ENCODE measurements around the gene PLXNA4. TPM values are rescaled to one million over a fixed set of nuclear protein-coding genes. Genes with fewer than 3 reads are reported as not detected.

PLXNA4 gene
- total and polyA plus RNA-seq, 4 donors: 0.63 to 4.6 (median 2.1) TPM

GRCh38 chr7:132532281-132532680 lies 44.0 kb downstream of the PLXNA4 start:
- no peaks in the 10 kb centered on the region for H3K4me1 ChIP-seq (ENCODE audit: control insufficient read depth in 5 of 5, insufficient read depth in 5 of 5, low read length in 5 of 5)
- H3K9ac ChIP-seq (ENCODE audit: insufficient read depth in 1 of 2, low read length in 2 of 2): no peak overlapping the region
- H3K4me3 ChIP-seq: no peak overlapping the region
- H3K9me3 ChIP-seq (ENCODE audit: control insufficient read depth in 4 of 4, insufficient read depth in 3 of 4, low read length in 3 of 4): no peaks in the 10 kb centered on the region
- WGBS, 2 donors: 74 to 79% methylated on average over 4 of the region's 4 CpGs
- peaks cover 0 to 2% (median 0%) of the 10 kb centered on the region in 3 donors for H3K27me3 ChIP-seq (ENCODE audit: control insufficient read depth in 3 of 3, insufficient read depth in 3 of 3, low read length in 2 of 3)
- no peak overlapping the region for H3K27ac ChIP-seq (ENCODE audit: low read depth in 1 of 2, low read length in 1 of 2)
- no peak for TF ChIP-seq CTCF (IDR thresholded peaks at IDR 0.05; ENCODE audit: control extremely low read depth, extremely low read depth)
- ATAC-seq (ENCODE audit: insufficient read depth, low FRiP score) (no peak), DNase-seq (no peak)
- no peaks in the 10 kb centered on the region for H3K36me3 ChIP-seq (ENCODE audit: control insufficient read depth in 4 of 4, insufficient read depth in 4 of 4, low read length in 4 of 4)

- Histone ChIP-seq H3K4me3 (no peak overlapping the region), H3K36me3 (ENCODE audit: control insufficient read depth in 4 of 4, insufficient read depth in 4 of 4, low read length in 4 of 4) (no peaks in the 10 kb centered on the region), H3K9ac (ENCODE audit: insufficient read depth in 1 of 2, low read length in 2 of 2) (no peak overlapping the region), H3K9me3 (ENCODE audit: control insufficient read depth in 4 of 4, insufficient read depth in 3 of 4, low read length in 3 of 4) (no peaks in the 10 kb centered on the region), H3K4me1 (ENCODE audit: control insufficient read depth in 5 of 5, insufficient read depth in 5 of 5, low read length in 5 of 5) (no peaks in the 10 kb centered on the region), H3K27ac (ENCODE audit: low read depth in 1 of 2, low read length in 1 of 2) (no peak overlapping the region), H3K27me3 (ENCODE audit: control insufficient read depth in 3 of 3, insufficient read depth in 3 of 3, low read length in 2 of 3) (peaks cover 0 to 2% (median 0%) of the 10 kb centered on the region in 3 donors)
- no peak for ATAC-seq (ENCODE audit: insufficient read depth, low FRiP score)
- no peak for DNase-seq
- WGBS, 2 donors: 77 to 80% methylated on average over 5 of the region's 5 CpGs
- no peak for TF ChIP-seq CTCF (IDR thresholded peaks at IDR 0.05; ENCODE audit: control extremely low read depth, extremely low read depth)
Observed at GRCh38 chr7:132531562-132531961, 44.7 kb downstream of the PLXNA4 start.

- Histone ChIP-seq H3K4me3 (no peak overlapping the region), H3K27me3 (ENCODE audit: control insufficient read depth in 3 of 3, insufficient read depth in 3 of 3, low read length in 2 of 3) (peaks cover 0 to 2% (median 0%) of the 10 kb centered on the region in 3 donors), H3K27ac (ENCODE audit: low read depth in 1 of 2, low read length in 1 of 2) (no peak overlapping the region), H3K4me1 (ENCODE audit: control insufficient read depth in 5 of 5, insufficient read depth in 5 of 5, low read length in 5 of 5) (no peaks in the 10 kb centered on the region), H3K9me3 (ENCODE audit: control insufficient read depth in 4 of 4, insufficient read depth in 3 of 4, low read length in 3 of 4) (no peaks in the 10 kb centered on the region), H3K9ac (ENCODE audit: insufficient read depth in 1 of 2, low read length in 2 of 2) (no peak overlapping the region), H3K36me3 (ENCODE audit: control insufficient read depth in 4 of 4, insufficient read depth in 4 of 4, low read length in 4 of 4) (no peaks in the 10 kb centered on the region)
- no peak for TF ChIP-seq CTCF (IDR thresholded peaks at IDR 0.05; ENCODE audit: control extremely low read depth, extremely low read depth)
- ATAC-seq (ENCODE audit: insufficient read depth, low FRiP score): no peak
- 94 to 96% methylated on average over 3 of the region's 3 CpGs for WGBS, 2 donors
- DNase-seq: no peak
Observed at GRCh38 chr7:132528695-132529094, 47.6 kb downstream of the PLXNA4 start.
